22Rv1 (cell line): ENCODE data around the gene ERN1.
"Not testable (repeated sequence)": the region's sequence is repeated elsewhere in the genome, so short reads cannot be mapped to it uniquely, and the experiment has no call there.

ENCODE experiments used
- H3K27ac ChIP-seq: fragments of 450-650 bp; 2 replicates; pipeline ENCODE4 v1.5.1; 2017
- ZFX ChIP-seq: fragments of 450-650 bp; IDR thresholded peaks from 2 replicates; pipeline ENCODE4 v1.6.1; 2017; ENCODE audit warnings: antibody characterized with exemption, borderline replicate concordance
- TF ChIP-seq, protein P1 (sequence below): fragments of 450-650 bp; IDR thresholded peaks from 2 replicates; pipeline ENCODE4 v1.5.1; 2017; ENCODE audit warnings: mild to moderate bottlenecking

The ERN1 gene

DNA sequence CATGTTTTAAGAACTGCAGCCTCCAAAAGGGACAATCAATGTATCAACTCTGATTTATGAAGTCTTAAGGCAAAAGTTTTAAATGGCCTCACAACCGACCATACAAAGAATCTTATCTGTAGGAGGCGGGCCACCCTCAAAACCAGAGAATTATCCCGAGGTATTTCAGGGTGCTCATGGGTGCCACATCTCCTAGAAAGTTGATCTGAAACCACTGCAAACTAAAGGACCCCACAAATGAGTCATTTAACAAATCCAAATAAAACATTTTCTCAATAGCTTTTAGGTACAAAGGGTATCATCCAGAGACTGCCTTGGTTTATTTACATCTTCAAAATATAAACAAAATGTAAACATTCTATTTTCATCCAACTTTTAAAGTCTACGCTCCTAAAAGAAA, 6.8 kb downstream of the ERN1 start:
- no peak overlapping the region for H3K27ac ChIP-seq
- no peak for TF ChIP-seq ZFX
- TF ChIP-seq, protein P1, sequence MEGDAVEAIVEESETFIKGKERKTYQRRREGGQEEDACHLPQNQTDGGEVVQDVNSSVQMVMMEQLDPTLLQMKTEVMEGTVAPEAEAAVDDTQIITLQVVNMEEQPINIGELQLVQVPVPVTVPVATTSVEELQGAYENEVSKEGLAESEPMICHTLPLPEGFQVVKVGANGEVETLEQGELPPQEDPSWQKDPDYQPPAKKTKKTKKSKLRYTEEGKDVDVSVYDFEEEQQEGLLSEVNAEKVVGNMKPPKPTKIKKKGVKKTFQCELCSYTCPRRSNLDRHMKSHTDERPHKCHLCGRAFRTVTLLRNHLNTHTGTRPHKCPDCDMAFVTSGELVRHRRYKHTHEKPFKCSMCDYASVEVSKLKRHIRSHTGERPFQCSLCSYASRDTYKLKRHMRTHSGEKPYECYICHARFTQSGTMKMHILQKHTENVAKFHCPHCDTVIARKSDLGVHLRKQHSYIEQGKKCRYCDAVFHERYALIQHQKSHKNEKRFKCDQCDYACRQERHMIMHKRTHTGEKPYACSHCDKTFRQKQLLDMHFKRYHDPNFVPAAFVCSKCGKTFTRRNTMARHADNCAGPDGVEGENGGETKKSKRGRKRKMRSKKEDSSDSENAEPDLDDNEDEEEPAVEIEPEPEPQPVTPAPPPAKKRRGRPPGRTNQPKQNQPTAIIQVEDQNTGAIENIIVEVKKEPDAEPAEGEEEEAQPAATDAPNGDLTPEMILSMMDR, result no peak

DNA sequence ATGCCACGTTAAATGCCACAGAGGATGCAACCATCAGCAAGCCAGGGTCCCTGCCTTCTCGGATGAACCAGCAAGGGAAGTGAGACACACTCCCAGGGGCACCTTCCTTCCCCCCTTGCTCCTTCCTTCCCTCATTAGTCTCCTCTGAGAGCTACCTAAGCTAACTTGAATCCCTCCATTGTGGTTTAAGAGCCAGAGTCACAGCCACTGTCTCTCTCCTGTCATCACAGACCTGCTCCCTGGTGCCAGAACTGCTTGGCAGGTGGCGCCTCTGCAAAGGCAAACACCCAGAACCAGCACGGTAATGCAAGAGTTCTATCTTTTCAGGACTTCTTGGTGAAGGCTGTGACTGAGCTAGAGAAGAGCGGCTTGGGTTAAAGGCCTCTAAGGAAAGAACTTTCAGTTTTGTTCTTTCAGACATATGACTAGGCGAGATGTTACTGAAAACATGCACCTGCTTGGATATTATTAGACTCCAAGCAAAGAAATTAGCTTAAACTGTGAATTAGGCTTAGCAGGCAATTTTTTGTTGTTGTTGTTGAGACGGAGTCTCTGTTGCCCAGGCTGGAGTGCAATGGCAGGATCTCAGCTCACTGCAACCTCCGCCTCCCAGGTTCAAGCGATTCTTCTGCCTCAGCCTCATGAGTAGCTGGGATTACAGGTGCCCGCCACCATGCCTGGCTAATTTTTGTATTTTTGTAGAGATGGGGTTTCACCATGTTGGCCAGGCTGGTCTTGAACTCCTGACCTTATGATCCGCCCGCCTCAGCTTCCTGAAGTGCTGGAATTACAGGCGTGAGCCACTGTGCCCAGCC, 8.8 kb downstream of the ERN1 start:
- not testable (repeated sequence) for H3K27ac ChIP-seq

DNA sequence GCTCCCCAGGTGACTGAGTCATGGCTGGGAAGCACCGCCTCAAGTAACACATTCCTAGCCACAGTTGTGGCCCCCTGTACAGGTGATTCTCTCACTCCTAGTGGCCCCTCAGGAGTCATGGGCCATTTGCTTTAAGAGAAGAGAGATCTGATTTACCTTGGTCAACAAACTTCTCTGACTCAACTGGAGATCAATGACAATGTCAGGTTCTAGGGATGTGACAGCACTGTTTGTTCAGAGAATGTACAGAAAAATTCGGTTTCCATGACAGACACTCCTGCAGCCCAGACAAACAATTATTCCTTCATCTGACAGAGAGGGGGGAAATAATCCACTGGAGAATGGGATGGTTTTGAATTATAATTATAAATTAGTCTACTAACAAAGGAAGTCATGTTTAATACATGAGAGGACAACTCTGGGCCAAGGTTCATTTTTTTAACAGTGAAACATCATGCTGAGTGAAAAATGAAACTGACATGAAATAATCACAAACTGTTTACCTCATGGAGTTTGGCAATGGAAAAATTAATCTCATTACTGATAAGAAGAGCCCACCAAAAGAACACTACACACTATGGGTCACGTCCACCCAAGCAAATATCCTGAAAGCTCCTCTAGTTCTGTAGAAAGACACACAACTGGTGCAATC, 9.7 kb downstream of the ERN1 start:
- no peak for TF ChIP-seq ZFX
- TF ChIP-seq, protein P1, result no peak
- H3K27ac ChIP-seq, result no peak overlapping the region

DNA sequence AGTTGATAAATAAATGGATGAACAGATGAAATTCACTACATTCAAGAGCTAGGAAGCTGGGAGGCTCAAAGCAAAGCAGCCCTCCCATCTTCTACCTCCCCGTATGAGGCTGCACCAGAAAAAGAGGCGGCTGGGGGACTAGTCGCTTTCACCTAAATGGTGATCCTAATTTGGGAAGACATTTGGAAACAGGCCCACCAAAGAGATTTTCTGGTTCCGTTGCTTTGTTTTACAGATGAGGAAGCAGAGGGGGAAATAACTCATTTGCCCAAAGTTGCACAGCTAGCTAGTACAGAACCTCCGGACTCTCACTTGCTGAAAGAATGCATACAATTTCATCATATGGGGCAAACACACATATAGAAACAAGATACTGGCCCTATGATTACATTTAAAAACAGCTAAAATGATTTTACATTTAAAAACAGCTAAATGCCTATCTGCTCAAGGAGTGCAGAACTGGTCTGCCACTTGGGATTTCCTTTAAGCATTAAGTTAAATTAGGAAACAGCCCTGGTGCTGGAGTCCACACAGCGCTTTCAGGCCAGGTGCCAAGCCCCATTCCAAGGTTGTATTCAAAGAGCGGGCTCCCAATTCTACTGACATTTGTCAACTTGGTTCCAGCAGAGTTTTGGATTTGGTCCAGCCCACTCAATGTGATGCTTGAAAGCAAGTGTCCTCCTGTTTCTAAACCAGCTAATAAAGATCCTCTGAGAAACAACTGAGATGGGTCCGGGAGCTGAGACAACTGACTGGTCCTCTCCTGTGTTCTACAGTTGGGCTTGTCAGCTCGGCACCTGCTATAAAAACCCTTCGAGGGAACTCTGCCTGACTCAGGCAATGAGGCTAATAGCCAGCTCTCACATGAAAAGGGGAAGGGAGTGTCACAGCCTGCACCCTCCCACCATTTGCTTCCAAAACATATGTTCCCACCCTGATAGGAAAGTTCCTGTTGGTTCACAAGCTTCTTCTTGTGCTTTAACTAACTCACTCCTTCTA, 11.7 kb downstream of the ERN1 start:
- TF ChIP-seq, protein P1, result no peak
- no peak for TF ChIP-seq ZFX
- no peak overlapping the region for H3K27ac ChIP-seq

DNA sequence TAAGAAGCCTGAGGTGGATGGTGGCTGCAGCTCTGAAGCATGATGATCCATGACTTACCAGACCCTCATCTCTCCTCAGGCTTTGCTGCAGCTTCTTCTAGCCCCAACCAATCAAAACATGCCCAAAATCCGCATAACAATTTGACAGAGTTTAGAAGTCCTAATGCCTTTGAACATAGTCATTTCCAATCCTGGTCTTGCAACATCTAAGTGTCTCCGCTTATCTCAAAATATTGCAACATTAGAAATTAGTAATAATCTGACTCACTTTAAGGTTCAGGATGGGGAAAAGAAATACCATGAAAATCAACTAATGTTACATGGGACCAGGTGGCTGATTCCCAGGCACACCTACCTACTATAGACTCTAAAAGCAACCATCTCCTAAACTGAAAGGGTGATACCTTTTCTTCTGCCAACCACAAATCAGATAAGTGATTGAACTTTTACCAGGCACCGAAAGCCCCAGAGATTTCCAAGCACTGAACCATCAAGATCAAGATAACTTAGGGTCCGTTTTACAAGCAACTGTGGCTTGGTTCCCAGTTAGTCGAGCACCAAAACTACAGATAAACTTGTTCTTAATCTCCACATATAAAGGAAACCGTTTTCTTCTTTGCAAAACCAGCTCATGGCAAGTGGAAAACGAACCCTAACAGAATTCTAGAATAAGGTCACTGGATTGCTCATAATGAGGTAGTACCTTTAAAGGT, 14.0 kb downstream of the ERN1 start:
- TF ChIP-seq, protein P1, result no peak
- TF ChIP-seq ZFX, result no peak
- no peak overlapping the region for H3K27ac ChIP-seq

DNA sequence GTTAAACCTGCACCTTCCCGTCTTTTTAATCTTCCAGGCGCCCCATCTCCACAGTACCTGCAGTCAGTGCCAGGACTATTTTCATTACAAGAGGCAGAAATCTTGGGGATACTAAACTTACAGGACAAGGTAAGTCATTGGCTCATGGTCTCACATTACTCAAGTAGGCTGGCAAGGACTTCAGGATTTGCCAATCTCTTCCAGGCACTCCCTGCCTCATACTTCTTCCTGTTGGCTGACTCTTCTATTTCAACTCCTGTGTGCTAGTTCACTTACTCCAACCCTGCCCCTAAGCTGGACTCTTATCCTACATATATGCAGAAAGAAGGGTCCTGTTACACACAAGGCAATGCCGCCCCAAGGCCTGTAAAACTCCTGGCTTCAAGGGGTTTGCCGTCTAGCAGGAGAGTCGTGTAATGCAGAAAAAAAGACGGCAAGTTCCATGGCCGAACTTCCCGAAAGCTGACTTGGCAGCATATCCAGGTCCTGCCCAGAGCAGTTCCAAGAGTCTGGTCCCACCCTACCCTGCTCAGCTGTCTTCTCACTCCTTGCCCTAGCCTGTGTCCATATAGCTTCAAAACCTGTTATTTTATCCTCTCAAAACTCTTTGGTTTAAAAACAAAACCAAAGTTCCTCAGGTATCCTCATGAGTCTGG, 14.8 kb downstream of the ERN1 start:
- H3K27ac ChIP-seq, result no peak overlapping the region
- no peak for TF ChIP-seq ZFX

DNA sequence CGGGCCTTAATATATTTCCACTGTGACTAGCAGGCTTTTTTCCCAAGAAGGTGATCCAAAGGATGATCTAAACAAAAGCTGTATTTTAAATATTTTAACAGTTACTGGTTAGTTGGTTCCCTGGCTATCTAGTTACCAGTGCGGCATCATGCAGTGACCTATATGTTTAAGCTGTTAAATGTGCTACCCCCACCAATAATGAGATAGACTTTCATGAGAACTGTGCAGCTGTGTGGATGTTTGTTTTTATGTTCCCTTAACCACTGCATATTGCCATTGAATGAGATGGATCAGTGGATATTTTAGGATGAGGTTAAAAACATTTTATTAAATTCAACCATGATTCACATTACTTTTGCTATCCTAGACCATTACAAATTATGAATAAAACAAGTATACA, 16.9 kb downstream of the ERN1 start:
- TF ChIP-seq, protein P1, result no peak
- TF ChIP-seq ZFX, result no peak
- no peak overlapping the region for H3K27ac ChIP-seq
